Activated CD4-positive, alpha-beta T cell treated with anti-CD3 and anti-CD28 coated beads, Interleukin-2, amount 50 U/mL, for 4 hours (primary cell): ENCODE results near the gene SORCS2.
"Not testable (repeated sequence)": the region's sequence is repeated elsewhere in the genome, so short reads cannot be mapped to it uniquely, and the experiment has no call there.

Experiments
- DNase-seq, 2 experiments: peaks; one replicate each; pipeline ENCODE4 v3.0.0-alpha.2; 2020

The SORCS2 gene

GRCh38 chr4:7575426-7575825 lies 383.1 kb downstream of the SORCS2 start:
- DNase-seq, result no peak

GRCh38 chr4:7577361-7578039 lies 385.2 kb downstream of the SORCS2 start:
- not testable (repeated sequence) for DNase-seq

DNA sequence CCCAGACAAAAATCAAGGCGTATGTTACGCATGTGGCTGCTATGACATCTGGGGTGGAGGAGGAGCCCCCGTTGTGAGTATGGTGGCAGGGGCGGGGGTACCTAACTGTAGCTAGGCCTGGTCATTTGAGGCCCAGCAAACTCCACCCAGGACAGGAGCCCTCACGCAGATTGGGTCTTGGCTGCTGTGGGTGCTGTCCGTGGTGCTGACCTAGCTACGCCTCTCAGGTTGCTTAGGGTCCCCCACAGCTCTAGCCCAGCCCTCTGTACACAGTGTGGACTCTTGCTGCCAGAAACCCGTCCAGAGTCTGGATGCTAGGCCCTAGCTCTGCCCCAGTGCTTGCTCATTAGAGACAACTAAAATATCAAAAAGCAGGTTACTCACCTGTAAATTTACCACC lies 389.1 kb downstream of the SORCS2 start:
- no peak for DNase-seq

DNA sequence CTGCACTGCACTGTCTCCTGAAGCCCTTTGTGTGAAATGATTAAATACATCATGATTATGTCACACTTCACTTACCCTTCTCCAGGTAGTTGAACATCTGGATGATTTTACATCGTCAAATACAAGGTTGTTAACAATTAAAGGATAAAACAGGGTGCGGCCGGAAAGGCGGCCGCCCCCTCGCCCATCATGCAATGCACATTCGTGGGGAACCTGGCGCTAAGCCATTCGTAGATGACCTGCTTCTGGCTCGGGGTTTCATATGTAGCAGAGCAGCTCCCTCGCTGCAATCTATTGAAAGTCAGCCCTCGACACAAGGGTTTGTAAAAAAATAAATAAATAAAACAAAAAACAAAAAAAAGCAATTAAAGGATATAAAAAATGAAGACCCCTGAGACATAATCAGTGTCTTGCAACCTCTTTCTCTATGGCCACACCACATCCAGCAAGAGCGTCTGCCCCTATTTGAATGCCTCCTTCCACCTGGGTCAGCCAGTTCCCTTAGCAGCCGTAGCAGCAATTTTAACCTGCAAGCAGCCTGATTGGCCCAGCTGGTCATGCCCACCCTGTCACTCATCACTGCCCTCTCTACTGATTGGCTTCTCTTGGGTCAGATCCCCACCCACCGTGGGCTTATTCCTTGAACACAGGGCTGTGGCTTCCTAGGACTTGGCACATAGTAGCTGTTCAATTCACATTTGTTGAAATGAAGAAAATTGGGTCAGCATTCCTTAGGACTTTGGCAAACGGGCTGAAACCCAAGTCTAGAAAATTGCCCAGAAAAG lies 390.2 kb downstream of the SORCS2 start:
- DNase-seq, result no peak

- DNase-seq, result no peak
These were observed 391.8 kb downstream of the SORCS2 start for GRCh38 chr4:7584098-7584497.

GRCh38 chr4:7584606-7585159 lies 392.3 kb downstream of the SORCS2 start:
- DNase-seq, result no peak

- DNase-seq, result no peak
These were observed 393.4 kb downstream of the SORCS2 start for GRCh38 chr4:7585768-7586167.

- DNase-seq, result no peak
These were observed 395.4 kb downstream of the SORCS2 start for GRCh38 chr4:7587433-7588405.

- DNase-seq, result no peak
These were observed 397.9 kb downstream of the SORCS2 start for GRCh38 chr4:7590189-7590588.

GRCh38 chr4:7590899-7591298 lies 398.6 kb downstream of the SORCS2 start:
- DNase-seq, result no peak

DNA sequence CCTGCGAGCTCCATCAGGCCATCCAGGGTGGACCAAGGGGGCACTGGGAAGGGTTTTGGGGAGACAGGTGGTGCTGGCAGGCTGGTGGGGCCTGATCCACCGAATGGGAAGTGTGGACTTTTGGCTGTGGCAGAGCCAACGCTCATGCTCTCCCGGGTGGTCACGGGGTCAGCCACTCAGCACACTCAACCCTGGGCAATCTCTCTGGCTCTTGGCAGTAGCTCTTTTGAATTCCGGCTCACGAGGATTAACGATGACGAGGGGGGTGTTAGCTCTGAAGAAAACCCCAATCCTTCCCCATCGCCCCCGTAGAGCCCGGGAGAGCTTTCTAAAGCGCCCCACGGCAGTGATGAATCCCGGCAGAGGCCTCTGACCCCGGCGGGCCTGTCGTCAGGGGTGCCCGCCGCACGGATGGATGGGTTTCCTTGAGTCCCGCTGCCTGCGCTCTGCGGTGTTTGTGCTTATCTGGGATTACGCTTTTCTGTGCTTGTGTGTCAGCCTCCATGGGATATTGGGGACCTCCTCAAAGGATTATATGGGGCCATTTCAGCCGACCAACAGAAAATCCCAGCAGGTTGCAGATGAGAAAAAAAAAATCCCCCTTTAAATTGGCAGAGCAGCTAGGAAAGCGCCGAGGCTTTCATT lies 399.2 kb downstream of the SORCS2 start:
- no peak for DNase-seq

GRCh38 chr4:7593646-7594412 lies 401.5 kb downstream of the SORCS2 start:
- no peak for DNase-seq

DNA sequence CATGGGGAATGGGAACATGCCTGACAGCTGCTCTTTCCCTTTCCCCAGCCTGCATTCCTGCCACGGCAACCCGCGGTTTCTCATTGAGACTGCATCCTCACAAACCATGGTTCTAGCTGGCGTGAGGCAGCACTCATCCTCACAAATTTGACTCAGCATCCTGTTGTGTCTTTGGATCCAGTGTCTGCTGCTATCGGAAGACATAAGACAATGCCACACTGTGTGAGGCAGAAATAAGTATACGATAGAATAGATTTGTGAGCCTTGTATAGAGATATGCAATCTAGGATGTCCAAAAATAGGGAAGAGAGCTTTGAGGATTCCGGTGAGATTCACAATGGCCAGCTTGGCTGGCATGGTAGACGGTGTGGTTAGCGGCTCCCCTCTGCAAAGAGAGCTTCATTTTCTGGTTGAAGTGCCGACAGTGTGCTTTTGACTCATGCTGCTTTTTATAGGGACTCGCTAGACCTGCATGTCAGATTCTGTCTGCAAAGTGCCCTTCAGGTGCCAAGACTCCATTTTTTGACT lies 403.7 kb downstream of the SORCS2 start:
- DNase-seq, result no peak

DNA sequence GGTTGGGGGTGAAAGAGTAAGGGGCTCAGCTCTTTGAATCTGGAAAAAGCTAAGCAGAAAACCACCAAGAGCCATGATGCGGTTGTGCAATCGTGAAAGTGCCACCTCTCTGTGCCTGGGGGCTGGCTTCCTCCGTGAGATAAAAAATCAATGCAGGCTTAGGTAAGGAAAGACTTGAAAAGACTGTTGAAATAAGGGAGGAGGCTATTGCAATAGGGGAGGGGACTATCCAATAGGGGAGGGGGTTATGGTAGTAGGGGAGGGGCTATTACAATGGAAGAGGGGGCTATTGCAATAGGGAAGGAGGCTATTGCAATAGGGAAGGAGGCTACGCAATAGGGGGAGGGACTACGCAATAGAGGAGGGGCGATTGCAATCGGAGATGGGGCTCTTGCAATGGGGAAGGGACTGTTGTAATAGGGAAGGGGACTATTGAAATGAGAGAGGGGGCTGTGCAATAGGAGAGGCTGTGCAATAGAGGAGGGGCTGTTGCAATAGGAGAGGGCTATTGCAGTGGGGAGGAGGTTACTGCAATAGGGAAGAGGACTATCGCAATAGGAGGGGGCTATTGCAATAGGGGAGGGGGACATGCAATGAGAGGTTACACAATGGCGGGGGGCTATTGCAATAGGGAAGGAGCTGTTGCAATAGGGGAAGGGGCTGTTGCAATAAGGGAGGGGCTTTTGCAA lies 404.7 kb downstream of the SORCS2 start:
- no peak for DNase-seq

DNA sequence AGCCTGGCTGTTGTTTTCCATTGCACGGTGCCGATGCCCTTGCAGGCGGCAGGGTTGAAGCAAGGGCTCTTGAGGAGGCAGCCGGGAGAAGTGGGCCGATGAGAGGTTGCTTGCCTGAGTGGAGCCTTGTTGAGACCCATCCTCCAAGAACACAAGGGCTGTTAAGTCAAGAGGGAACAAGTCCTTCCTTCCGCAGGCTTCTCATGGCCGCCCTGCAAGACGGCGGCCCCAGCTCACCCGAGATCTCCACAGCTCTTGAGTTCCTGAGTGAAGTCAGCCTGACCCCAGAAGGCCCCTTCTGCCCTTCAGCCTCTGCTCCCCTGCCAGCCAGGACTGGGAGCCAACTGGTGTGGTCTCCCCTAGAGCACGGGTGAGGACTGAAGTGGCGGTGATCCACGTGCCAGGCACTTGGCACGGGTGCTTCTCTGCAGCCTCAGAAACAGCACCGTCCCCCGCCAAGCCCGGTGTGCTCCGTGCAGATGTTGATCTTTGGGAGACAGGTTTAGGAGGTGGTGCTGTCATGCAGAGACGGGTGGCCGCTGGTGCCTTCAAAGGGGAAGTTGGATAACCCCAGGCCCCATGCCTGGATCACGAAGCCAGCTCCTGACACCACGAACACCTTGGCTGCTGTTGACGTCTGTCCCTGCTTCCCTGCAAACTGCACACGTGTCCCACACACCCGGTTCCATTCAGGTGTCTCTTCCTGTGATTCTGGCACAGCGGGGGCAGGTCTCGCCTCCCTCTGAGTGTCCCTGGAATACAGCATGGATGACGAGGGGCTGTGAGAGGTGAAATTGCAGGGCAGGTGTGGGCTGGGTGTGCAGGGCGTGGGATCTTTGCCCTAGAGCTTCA lies 406.8 kb downstream of the SORCS2 start:
- no peak for DNase-seq

DNA sequence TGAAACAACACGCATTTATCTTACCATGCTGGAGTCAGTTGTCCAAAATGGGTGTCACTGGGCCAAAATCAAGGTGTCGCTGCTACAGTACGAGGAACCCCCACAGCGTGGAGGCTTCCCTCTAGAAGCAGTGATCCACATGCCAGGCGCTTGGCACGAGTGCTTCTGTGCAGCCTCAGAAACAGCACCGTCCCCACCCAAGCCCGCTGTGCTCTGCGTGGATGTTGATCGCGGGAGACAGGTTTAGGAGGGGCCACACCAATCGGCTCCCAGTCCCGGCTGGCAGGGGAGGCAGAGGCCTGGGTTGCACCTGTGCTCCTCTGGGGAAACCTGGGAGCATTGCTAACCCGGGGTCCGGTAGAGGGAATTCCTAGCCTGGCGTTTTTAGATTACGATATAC lies 407.9 kb downstream of the SORCS2 start:
- DNase-seq, result no peak

DNA sequence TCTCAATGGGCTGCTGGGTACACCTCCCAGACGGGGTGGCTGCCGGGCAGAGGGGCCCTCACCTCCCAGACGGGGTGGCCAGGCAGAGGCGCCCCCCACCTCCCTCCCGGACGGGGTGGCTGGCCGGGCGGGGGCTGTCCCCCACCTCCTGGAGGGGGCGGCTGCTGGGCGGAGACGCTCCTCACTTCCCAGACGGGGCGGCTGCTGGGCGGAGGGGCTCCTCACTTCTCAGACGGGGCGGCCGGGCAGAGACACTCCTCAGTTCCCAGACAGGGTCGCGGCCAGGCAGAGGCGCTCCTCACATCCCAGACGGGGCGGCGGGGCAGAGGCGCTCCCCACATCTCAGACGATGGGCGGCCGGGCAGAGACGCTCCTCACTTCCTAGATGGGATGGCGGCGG lies 409.8 kb downstream of the SORCS2 start:
- not testable (repeated sequence) for DNase-seq

DNA sequence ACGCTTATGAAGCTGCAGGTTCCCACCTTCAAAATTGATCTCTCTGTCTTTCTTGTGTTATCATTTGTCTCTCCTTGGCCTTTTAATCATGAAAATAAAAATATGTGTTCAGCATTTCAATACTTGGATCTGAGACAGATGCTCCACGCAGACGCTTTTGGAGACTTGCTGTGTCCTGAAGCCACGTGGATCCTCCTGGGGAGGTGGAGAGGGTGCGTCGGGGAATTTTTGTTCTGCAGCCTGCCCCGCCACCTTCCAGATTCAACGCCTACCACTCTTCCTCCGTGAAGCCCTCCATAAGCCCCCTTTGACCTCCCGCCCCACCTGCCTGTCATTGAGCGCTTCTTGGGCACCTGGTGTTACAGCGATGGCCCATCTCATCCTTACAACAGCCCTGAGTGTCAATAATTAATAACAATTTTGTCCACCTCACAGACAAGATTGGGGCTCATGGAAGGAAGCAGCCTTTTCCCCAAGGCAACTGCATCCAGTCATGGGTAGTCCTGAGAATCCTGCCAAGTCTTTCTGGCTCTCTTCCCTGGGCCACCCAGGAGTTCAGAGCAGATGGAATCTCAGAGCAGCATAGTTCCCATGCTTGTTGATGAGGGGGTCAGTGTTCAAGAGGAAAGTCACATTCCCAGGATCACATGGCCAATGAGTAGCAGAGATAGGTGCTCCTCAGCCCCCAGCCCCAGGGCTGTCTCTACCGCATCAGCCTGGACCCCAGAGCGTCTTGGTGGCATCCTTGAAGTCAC lies 415.0 kb downstream of the SORCS2 start:
- DNase-seq, result no peak

- no peak for DNase-seq
These were observed 415.7 kb downstream of the SORCS2 start for GRCh38 chr4:7608046-7608445.
